GM12878 (cell line): ENCODE data around the gene CGA. TPM values are rescaled to one million over a fixed set of nuclear protein-coding genes. Genes with fewer than 3 reads are reported as not detected.

Experiments
- polyA plus RNA-seq, 11 experiments: library from polyadenylated mRNA; depleted of rRNA in 4 of 11; unstranded in 6 of 11; stranded (reverse) in 5 of 11; fragments of >200 nt; fragmentation: Nextera tagmentation in 4 of 11; fragmentation: Illumina TruSeq in 1 of 11; extraction: Ambion mirVana in 4 of 11; extraction: Trizol in 1 of 11; gene quantifications; 1 replicate in 1 of 11; 2 replicates in 10 of 11; pipeline versions ENCODE4 v1.2.1 to v1.2.3, GENCODE V29; 2011 to 2016; ENCODE audit warnings: inconsistent platforms in 2 of 11, missing spikeins in 2 of 11, low read depth in 1 of 11
- total RNA-seq, 4 experiments: library from RNA; depleted of rRNA in 3 of 4; stranded (reverse); fragments of >200 nt in 3 of 4; fragmentation: Illumina TruSeq in 1 of 4; extraction: Trizol in 1 of 4; gene quantifications; 2 replicates each; pipeline versions ENCODE4 v1.2.1 to v1.2.3, GENCODE V29; 2013 to 2021

Gene CGA
- total and polyA plus RNA-seq, 10 of the 15 experiments (the other 5 are each of a cell fraction or from before 2014, with no cell fraction given): 0.10 to 0.27 (median 0.12) TPM; not detected in 6

Other genes with a start within 250 kb of the CGA start
- gene HTR1E, start 157.6 kb downstream of the CGA start, total RNA-seq (2014; rRNA removed): not detected in 2 replicates
- not detected in 2 replicates for gene HTR1E, start 157.6 kb downstream of the CGA start, total RNA-seq (2014; rRNA removed; fragmentation: Illumina TruSeq; extraction: Trizol)
- gene HTR1E, start 157.6 kb downstream of the CGA start, total RNA-seq (2021): not detected in 2 replicates
- not detected in 2 replicates for gene HTR1E, start 157.6 kb downstream of the CGA start, polyA plus RNA-seq (2011; rRNA removed)
- gene HTR1E, start 157.6 kb downstream of the CGA start, polyA plus RNA-seq (2014; fragmentation: Illumina TruSeq; extraction: Trizol): not detected in 2 replicates
- gene HTR1E, start 157.6 kb downstream of the CGA start, polyA plus RNA-seq (2014; fragmentation: Nextera tagmentation; extraction: Ambion mirVana): not detected
- gene HTR1E, start 157.6 kb downstream of the CGA start, polyA plus RNA-seq (2014; rRNA removed): not detected in 2 replicates
- gene HTR1E, start 157.6 kb downstream of the CGA start, polyA plus RNA-seq (2016; fragmentation: Nextera tagmentation; extraction: Ambion mirVana): not detected
- gene ZNF292, start 60.5 kb upstream of the CGA start, total RNA-seq (2014; rRNA removed): 25.8 and 28.0 TPM in 2 replicates
- gene ZNF292, start 60.5 kb upstream of the CGA start, total RNA-seq (2014; rRNA removed; fragmentation: Illumina TruSeq; extraction: Trizol): 31.5 and 37.5 TPM in 2 replicates
- 31.1 and 33.9 TPM in 2 replicates for gene ZNF292, start 60.5 kb upstream of the CGA start, total RNA-seq (2021)
- gene ZNF292, start 60.5 kb upstream of the CGA start, polyA plus RNA-seq (2011; rRNA removed): 57.6 and 100 TPM in 2 replicates
- gene ZNF292, start 60.5 kb upstream of the CGA start, polyA plus RNA-seq (2014; fragmentation: Illumina TruSeq; extraction: Trizol): 31.3 and 43.0 TPM in 2 replicates
- 10 to 100 TPM; 11.1 to 20.9 TPM for gene ZNF292, start 60.5 kb upstream of the CGA start, polyA plus RNA-seq (2014; fragmentation: Nextera tagmentation; extraction: Ambion mirVana)
- 11.1 and 14.2 TPM in 2 replicates for gene ZNF292, start 60.5 kb upstream of the CGA start, polyA plus RNA-seq (2014; rRNA removed)
- 10 to 100 TPM; 29.8 to 31.8 TPM for gene ZNF292, start 60.5 kb upstream of the CGA start, polyA plus RNA-seq (2016; fragmentation: Nextera tagmentation; extraction: Ambion mirVana)
- gene SMIM8, start 227.5 kb upstream of the CGA start, total RNA-seq (2014; rRNA removed): 6.2 and 6.7 TPM in 2 replicates
- 8.9 and 9.5 TPM in 2 replicates for gene SMIM8, start 227.5 kb upstream of the CGA start, total RNA-seq (2014; rRNA removed; fragmentation: Illumina TruSeq; extraction: Trizol)
- 8.5 and 9.0 TPM in 2 replicates for gene SMIM8, start 227.5 kb upstream of the CGA start, total RNA-seq (2021)
- gene SMIM8, start 227.5 kb upstream of the CGA start, polyA plus RNA-seq (2011; rRNA removed): 11.8 and 20.6 TPM in 2 replicates
- 8.0 and 11.9 TPM in 2 replicates for gene SMIM8, start 227.5 kb upstream of the CGA start, polyA plus RNA-seq (2014; fragmentation: Illumina TruSeq; extraction: Trizol)
- gene SMIM8, start 227.5 kb upstream of the CGA start, polyA plus RNA-seq (2014; fragmentation: Nextera tagmentation; extraction: Ambion mirVana): 10 to 100 TPM; 33.9 to 45.8 TPM
- 6.4 and 7.1 TPM in 2 replicates for gene SMIM8, start 227.5 kb upstream of the CGA start, polyA plus RNA-seq (2014; rRNA removed)
- 10 to 100 TPM; 16.0 to 20.3 TPM for gene SMIM8, start 227.5 kb upstream of the CGA start, polyA plus RNA-seq (2016; fragmentation: Nextera tagmentation; extraction: Ambion mirVana)
- gene GJB7, start 234.2 kb upstream of the CGA start, total RNA-seq (2014; rRNA removed): not detected in 2 replicates
- gene GJB7, start 234.2 kb upstream of the CGA start, total RNA-seq (2014; rRNA removed; fragmentation: Illumina TruSeq; extraction: Trizol): not detected in 2 replicates
- not detected in 2 replicates for gene GJB7, start 234.2 kb upstream of the CGA start, total RNA-seq (2021)
- gene GJB7, start 234.2 kb upstream of the CGA start, polyA plus RNA-seq (2011; rRNA removed): not detected in 2 replicates
- not detected in 2 replicates for gene GJB7, start 234.2 kb upstream of the CGA start, polyA plus RNA-seq (2014; fragmentation: Illumina TruSeq; extraction: Trizol)
- under 1 TPM in 1 of 2 experiments, not detected in 1; 0.09 TPM for gene GJB7, start 234.2 kb upstream of the CGA start, polyA plus RNA-seq (2014; fragmentation: Nextera tagmentation; extraction: Ambion mirVana)
- not detected in 2 replicates for gene GJB7, start 234.2 kb upstream of the CGA start, polyA plus RNA-seq (2014; rRNA removed)
- under 1 TPM in 1 of 2 experiments, not detected in 1; 0.13 TPM for gene GJB7, start 234.2 kb upstream of the CGA start, polyA plus RNA-seq (2016; fragmentation: Nextera tagmentation; extraction: Ambion mirVana)
- gene C6orf163, start 249.7 kb upstream of the CGA start, total RNA-seq (2014; rRNA removed): 2.8 TPM in 2 replicates
- 3.7 and 4.3 TPM in 2 replicates for gene C6orf163, start 249.7 kb upstream of the CGA start, total RNA-seq (2014; rRNA removed; fragmentation: Illumina TruSeq; extraction: Trizol)
- 1.3 and 1.4 TPM in 2 replicates for gene C6orf163, start 249.7 kb upstream of the CGA start, total RNA-seq (2021)
- gene C6orf163, start 249.7 kb upstream of the CGA start, polyA plus RNA-seq (2011; rRNA removed): 0.56 and 0.94 TPM in 2 replicates
- gene C6orf163, start 249.7 kb upstream of the CGA start, polyA plus RNA-seq (2014; fragmentation: Illumina TruSeq; extraction: Trizol): 1.2 and 1.5 TPM in 2 replicates
- gene C6orf163, start 249.7 kb upstream of the CGA start, polyA plus RNA-seq (2014; fragmentation: Nextera tagmentation; extraction: Ambion mirVana): under 1 TPM; 0.56 to 0.86 TPM
- 1.5 and 2.2 TPM in 2 replicates for gene C6orf163, start 249.7 kb upstream of the CGA start, polyA plus RNA-seq (2014; rRNA removed)
- 1 to 10 TPM in 1 of 2 experiments, under 1 TPM in 1; 0.90 to 1.1 TPM for gene C6orf163, start 249.7 kb upstream of the CGA start, polyA plus RNA-seq (2016; fragmentation: Nextera tagmentation; extraction: Ambion mirVana)